HepG2 (cell line): Measurements from ENCODE around the gene STK40. TPM values are rescaled to one million over a fixed set of nuclear protein-coding genes. Genes with fewer than 3 reads are reported as not detected.

Experiments used
- BCLAF1 ChIP-seq: fragments of 450-650 bp; IDR thresholded peaks from 2 replicates; pipeline ENCODE4 v1.6.1; 2017; ENCODE audit warnings: mild to moderate bottlenecking
- CEBPZ ChIP-seq: IDR thresholded peaks from 2 replicates; pipeline ENCODE4 v1.6.1; 2012; ENCODE audit warnings: low read length, improper control_type of control experiment
- CHD4 ChIP-seq: fragments of 200-600 bp; sonication (generic); IDR thresholded peaks from 2 replicates; pipeline ENCODE4 v1.7.0; 2017; ENCODE audit warnings: mild to moderate bottlenecking, low read length, borderline replicate concordance
- EZH2 ChIP-seq: conservative IDR thresholded peaks from 2 replicates; pipeline ENCODE4 v1.6.1; 2012; ENCODE audit warnings: mild to moderate bottlenecking, low read depth, low read length, moderate library complexity
- HDAC1 ChIP-seq: sonication (generic); formaldehyde crosslinking; IDR thresholded peaks from 2 replicates; pipeline ENCODE4 v1.5.1; 2020; ENCODE audit warnings: mild to moderate bottlenecking, missing genetic modification reagents
- KLF16 ChIP-seq, 2 experiments: sonication (generic) in 1 of 2; formaldehyde crosslinking in 1 of 2; IDR thresholded peaks; 2 replicates each; pipeline versions ENCODE4 v1.6.1 to v1.8.0; 2016 to 2023; ENCODE audit warnings: missing genetic modification reagents in 2 of 2, missing compliant biosample characterization in 1 of 2
- NCOR1 ChIP-seq: fragments of 200-600 bp; sonication (generic); IDR thresholded peaks from 2 replicates; pipeline ENCODE4 v1.7.0; 2017; ENCODE audit warnings: antibody characterized with exemption, low read length, borderline replicate concordance
- NR2F6 ChIP-seq, 2 experiments: IDR thresholded peaks; 2 replicates each; pipeline ENCODE4 v1.6.1; 2016; ENCODE audit warnings: antibody characterized with exemption in 1 of 2, mild to moderate bottlenecking in 1 of 2
- SAFB2 ChIP-seq: sonication (generic); formaldehyde crosslinking; IDR thresholded peaks from 2 replicates; pipeline ENCODE4 v1.5.1; 2020; ENCODE audit warnings: missing genetic modification reagents, low read depth, mild to moderate bottlenecking, borderline replicate concordance
- SOX13 ChIP-seq, 3 experiments: fragments of 450-650 bp in 1 of 3; sonication (generic) in 1 of 3; formaldehyde crosslinking in 1 of 3; IDR thresholded peaks in 2 of 3; conservative IDR thresholded peaks in 1 of 3; 2 replicates each; pipeline versions ENCODE4 v1.5.0 to v1.6.1; 2016 to 2020; ENCODE audit warnings: antibody characterized with exemption in 1 of 3, mild to moderate bottlenecking in 1 of 3, missing compliant biosample characterization in 1 of 3, missing genetic modification reagents in 1 of 3, moderate library complexity in 1 of 3
- TERF1 ChIP-seq: sonication (generic); formaldehyde crosslinking; IDR thresholded peaks from 2 replicates; pipeline ENCODE4 v1.8.0; 2022; ENCODE audit warnings: mild to moderate bottlenecking, missing genetic modification reagents, moderate library complexity
- ZFX ChIP-seq: sonication (generic); formaldehyde crosslinking; IDR thresholded peaks from 2 replicates; pipeline ENCODE4 v1.4.0; 2020; ENCODE audit warnings: mild to moderate bottlenecking, low read depth, missing genetic modification reagents, moderate library complexity
- ZNF143 ChIP-seq: sonication (generic); formaldehyde crosslinking; IDR thresholded peaks from 2 replicates; pipeline ENCODE4 v1.4.0; 2020; ENCODE audit warnings: missing genetic modification reagents
- ZNF326 ChIP-seq: sonication (generic); formaldehyde crosslinking; IDR thresholded peaks from 2 replicates; pipeline ENCODE4 v1.4.0; 2020; ENCODE audit warnings: missing genetic modification reagents, borderline replicate concordance
- ZNF34 ChIP-seq: sonication (generic); formaldehyde crosslinking; IDR thresholded peaks from 2 replicates; pipeline ENCODE4 v1.4.0; 2020; ENCODE audit warnings: mild to moderate bottlenecking, missing genetic modification reagents, borderline replicate concordance
- ZNF543 ChIP-seq: sonication (generic); formaldehyde crosslinking; IDR thresholded peaks from 2 replicates; pipeline ENCODE4 v1.4.0; 2020; ENCODE audit warnings: mild to moderate bottlenecking, missing genetic modification reagents
- ZNF761 ChIP-seq: sonication (generic); formaldehyde crosslinking; conservative IDR thresholded peaks from 2 replicates; pipeline ENCODE4 v1.4.0; 2020; ENCODE audit warnings: mild to moderate bottlenecking, missing genetic modification reagents
- ZNF780A ChIP-seq: sonication (generic); formaldehyde crosslinking; IDR thresholded peaks from 2 replicates; pipeline ENCODE4 v1.8.0; 2022; ENCODE audit warnings: mild to moderate bottlenecking, missing genetic modification reagents, moderate library complexity
- polyA plus RNA-seq, 8 experiments: library from polyadenylated mRNA; depleted of rRNA in 3 of 8; stranded (reverse) in 7 of 8; unstranded in 1 of 8; fragments of >200 nt; fragmentation: Illumina TruSeq in 4 of 8; extraction: Trizol in 4 of 8; gene quantifications; 2 replicates each; pipeline versions ENCODE4 v1.2.1 to v1.2.3, GENCODE V29; 2011 to 2016; ENCODE audit warnings: low read depth in 4 of 8, missing spikeins in 1 of 8, mixed read lengths in 1 of 8; ENCODE audit not compliant: insufficient read depth in 1 of 8
- total RNA-seq, 5 experiments: library from RNA; depleted of rRNA; stranded (reverse); fragments of >200 nt; fragmentation: Illumina TruSeq; extraction: Trizol; gene quantifications; 2 replicates each; pipeline ENCODE4 v1.2.3, GENCODE V29; 2016; ENCODE audit warnings: low read depth in 1 of 5
- TF ChIP-seq, protein P1 (sequence below): sonication (generic); formaldehyde crosslinking; conservative IDR thresholded peaks from 2 replicates; pipeline ENCODE4 v1.4.0; 2020; ENCODE audit warnings: missing genetic modification reagents

STK40 gene
- total and polyA plus RNA-seq, 2 of the 13 experiments (the other 11 are each of a cell fraction or from before 2014, with no cell fraction given): 33.8 to 35.1 TPM

DNA sequence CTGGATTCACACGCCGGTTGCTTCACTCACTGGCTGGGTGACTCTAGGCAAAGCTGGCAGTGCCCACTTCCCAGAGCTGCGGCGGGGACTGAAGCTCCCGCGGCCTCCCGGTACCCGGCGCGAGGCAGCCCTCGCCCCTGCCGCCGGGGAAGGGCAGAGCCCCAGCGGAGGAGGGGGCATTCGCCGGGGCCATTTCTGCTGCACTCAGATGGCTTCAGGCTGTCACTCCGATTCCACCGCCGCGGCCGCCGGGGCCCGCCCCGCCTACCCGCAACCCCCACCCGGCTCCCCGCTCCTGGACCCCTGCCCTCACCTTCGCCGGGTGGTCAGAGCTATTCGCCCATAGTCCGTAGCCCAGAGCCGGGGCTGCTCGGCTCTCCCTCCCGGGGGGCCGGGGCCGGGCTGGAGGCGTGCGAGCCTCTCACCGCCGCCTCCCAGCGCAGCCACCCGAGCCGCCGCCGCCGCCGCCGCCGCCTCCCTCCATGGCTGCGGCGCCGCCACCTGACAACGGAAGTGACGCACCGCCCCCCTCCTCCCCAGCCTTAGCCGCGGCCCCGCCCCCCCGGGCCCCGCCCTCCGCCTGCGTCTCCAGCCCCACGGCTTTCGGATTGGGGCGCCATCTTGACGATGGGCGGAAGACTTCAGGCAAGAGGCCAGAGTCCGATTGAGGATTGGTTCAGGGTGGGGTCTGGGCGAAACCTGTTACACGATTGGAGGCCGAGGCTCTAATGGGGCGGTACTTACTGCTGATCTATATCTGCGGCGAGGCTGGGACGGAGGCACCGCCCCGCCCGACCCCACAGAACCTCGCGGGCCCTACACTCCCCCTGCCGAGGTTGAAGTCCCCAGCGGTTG, at the start of gene STK40 (continued):
- TF ChIP-seq CEBPZ (no peak), SAFB2 (CRISPR knock-in tag) (no peak), BCLAF1 (no peak), TERF1 (no peak), ZFX (peak; percentile 64; the same call in 1 of the 2 replicates), ZNF34 (no peak), ZNF761 (CRISPR knock-in tag) (0 out of 2 replicates have a peak, but pooled peaks have one; percentile 18), ZNF326 (CRISPR knock-in tag) (no peak), KLF16 (CRISPR knock-in tag; IDR thresholded peaks at IDR 0.05) (0 out of 4 replicates have a peak, but pooled peaks of 1 of the 2 experiments have one; percentile 57), HDAC1 (CRISPR knock-in tag) (no peak), NCOR1 (no peak), EZH2 (no peak), NR2F6 (IDR thresholded peaks at IDR 0.05) (no peak), NR2F6 (CRISPR knock-in tag; IDR thresholded peaks at IDR 0.05) (no peak), SOX13 (IDR thresholded peaks at IDR 0.05) (no peak), SOX13 (CRISPR knock-in tag; conservative IDR thresholded peaks at IDR 0.05 in 1 of 2, IDR thresholded peaks at IDR 0.05 in 1 of 2) (no peak), ZNF543 (CRISPR knock-in tag) (0 out of 2 replicates have a peak, but pooled peaks have one; percentile 4), ZNF143 (peak; percentile 62), CHD4 (no peak), ZNF780A (CRISPR knock-in tag) (0 out of 2 replicates have a peak, but pooled peaks have one; percentile 36)
- TF ChIP-seq, protein P1, sequence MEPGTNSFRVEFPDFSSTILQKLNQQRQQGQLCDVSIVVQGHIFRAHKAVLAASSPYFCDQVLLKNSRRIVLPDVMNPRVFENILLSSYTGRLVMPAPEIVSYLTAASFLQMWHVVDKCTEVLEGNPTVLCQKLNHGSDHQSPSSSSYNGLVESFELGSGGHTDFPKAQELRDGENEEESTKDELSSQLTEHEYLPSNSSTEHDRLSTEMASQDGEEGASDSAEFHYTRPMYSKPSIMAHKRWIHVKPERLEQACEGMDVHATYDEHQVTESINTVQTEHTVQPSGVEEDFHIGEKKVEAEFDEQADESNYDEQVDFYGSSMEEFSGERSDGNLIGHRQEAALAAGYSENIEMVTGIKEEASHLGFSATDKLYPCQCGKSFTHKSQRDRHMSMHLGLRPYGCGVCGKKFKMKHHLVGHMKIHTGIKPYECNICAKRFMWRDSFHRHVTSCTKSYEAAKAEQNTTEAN (CRISPR knock-in tag): no peak
